Measurements from ENCODE around the gene CCDC33.
"Not testable (repeated sequence)": the region's sequence is repeated elsewhere in the genome, so short reads cannot be mapped to it uniquely, and the experiment has no call there.

DNA sequence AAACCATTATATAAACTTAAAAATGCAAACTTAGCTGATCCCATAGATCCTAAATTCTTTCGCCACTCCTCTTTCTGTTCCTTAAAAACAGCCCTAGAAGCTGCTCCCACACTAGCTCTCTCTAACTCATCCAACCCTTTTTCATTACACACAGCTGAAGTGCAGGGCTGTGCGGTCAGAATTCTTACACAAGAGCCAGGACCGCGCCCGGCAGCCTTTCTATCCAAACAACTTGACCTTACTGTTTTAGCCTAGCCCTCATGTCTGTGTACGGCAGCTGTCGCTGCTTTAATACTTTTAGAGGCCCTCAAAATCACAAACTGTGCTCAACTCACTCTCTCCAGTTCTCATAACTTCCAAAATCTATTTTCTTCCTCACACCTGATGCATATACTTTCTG, 121.4 kb downstream of the CCDC33 start:
- TF ChIP-seq, protein P1, sequence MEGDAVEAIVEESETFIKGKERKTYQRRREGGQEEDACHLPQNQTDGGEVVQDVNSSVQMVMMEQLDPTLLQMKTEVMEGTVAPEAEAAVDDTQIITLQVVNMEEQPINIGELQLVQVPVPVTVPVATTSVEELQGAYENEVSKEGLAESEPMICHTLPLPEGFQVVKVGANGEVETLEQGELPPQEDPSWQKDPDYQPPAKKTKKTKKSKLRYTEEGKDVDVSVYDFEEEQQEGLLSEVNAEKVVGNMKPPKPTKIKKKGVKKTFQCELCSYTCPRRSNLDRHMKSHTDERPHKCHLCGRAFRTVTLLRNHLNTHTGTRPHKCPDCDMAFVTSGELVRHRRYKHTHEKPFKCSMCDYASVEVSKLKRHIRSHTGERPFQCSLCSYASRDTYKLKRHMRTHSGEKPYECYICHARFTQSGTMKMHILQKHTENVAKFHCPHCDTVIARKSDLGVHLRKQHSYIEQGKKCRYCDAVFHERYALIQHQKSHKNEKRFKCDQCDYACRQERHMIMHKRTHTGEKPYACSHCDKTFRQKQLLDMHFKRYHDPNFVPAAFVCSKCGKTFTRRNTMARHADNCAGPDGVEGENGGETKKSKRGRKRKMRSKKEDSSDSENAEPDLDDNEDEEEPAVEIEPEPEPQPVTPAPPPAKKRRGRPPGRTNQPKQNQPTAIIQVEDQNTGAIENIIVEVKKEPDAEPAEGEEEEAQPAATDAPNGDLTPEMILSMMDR (IDR thresholded peaks at IDR 0.05; ENCODE audit: insufficient read depth, low read depth, low read length) = not testable (repeated sequence)
- not testable (repeated sequence) for TF ChIP-seq EZH2 (IDR thresholded peaks at IDR 0.05; ENCODE audit: insufficient read depth, low read length)
